GM23338 (cell line): ENCODE results near the gene SIRPD. TPM values are rescaled to one million over a fixed set of nuclear protein-coding genes. Genes with fewer than 3 reads are reported as not detected.

Experiments
- ATAC-seq: fragments of 200-7000 bp; cut with Tn5 transposase; 3 replicates; pipeline ENCODE4 v1.9.1; 2020
- DNase-seq: peaks from one replicate; pipeline ENCODE4 v3.0.0-alpha.2; 2015; ENCODE audit warnings: low spot score
- H2AFZ ChIP-seq: fragments of 200-600 bp; sonication (generic); 2 replicates; pipeline ENCODE4 v1.8.0; 2016; ENCODE audit warnings: antibody characterized with exemption, mild to moderate bottlenecking, moderate library complexity
- H3F3A ChIP-seq: fragments of 200-600 bp; sonication (generic); replicated peaks from 2 replicates; pipeline ENCODE4 v1.8.0; 2017; ENCODE audit warnings: antibody characterized with exemption, mixed run types, low read depth
- H3K27ac ChIP-seq: fragments of 200-600 bp; sonication (generic); 2 replicates; pipeline ENCODE4 v1.6.1; 2016; ENCODE audit warnings: low read depth
- H3K27me3 ChIP-seq: fragments of 200-600 bp; sonication (generic); 2 replicates; pipeline ENCODE4 v1.8.0; 2016; ENCODE audit warnings: mild to moderate bottlenecking, mixed run types, moderate library complexity; ENCODE audit not compliant: insufficient read depth
- H3K36me3 ChIP-seq: fragments of 200-600 bp; sonication (generic); 2 replicates; pipeline ENCODE4 v1.8.0; 2016; ENCODE audit warnings: mild to moderate bottlenecking; ENCODE audit not compliant: insufficient read depth
- H3K4me1 ChIP-seq: fragments of 200-600 bp; sonication (generic); 2 replicates; pipeline ENCODE4 v1.8.0; 2016; ENCODE audit warnings: mild to moderate bottlenecking, moderate library complexity; ENCODE audit not compliant: insufficient read depth
- H3K4me2 ChIP-seq: fragments of 200-600 bp; sonication (generic); 2 replicates; pipeline ENCODE4 v1.7.1; 2017; ENCODE audit warnings: mixed run types
- H3K4me3 ChIP-seq: fragments of 200-600 bp; sonication (generic); 2 replicates; pipeline ENCODE4 v1.6.1; 2016; ENCODE audit warnings: mixed run types
- H3K79me2 ChIP-seq: fragments of 200-600 bp; sonication (generic); replicated peaks from 2 replicates; pipeline ENCODE4 v1.8.0; 2017; ENCODE audit warnings: mild to moderate bottlenecking; ENCODE audit not compliant: insufficient read depth
- H3K9me2 ChIP-seq: fragments of 200-600 bp; sonication (generic); 2 replicates; pipeline ENCODE4 v1.8.0; 2017; ENCODE audit not compliant: insufficient read depth
- H4K20me1 ChIP-seq: fragments of 200-600 bp; sonication (generic); replicated peaks from 2 replicates; pipeline ENCODE4 v1.8.0; 2017; ENCODE audit warnings: mild to moderate bottlenecking; ENCODE audit not compliant: insufficient read depth
- H3K27ac Mint-ChIP-seq: 2 replicates; pipeline ENCODE4 v1.8.0; 2020; ENCODE audit warnings: inconsistent platforms, mild to moderate bottlenecking, moderate library complexity, mixed read lengths
- H3K27me3 Mint-ChIP-seq: 3 replicates; pipeline ENCODE4 v1.8.0; 2022; ENCODE audit warnings: low read depth, mild to moderate bottlenecking, moderate library complexity, mixed read lengths, inconsistent platforms; ENCODE audit not compliant: insufficient read depth, poor library complexity
- H3K36me3 Mint-ChIP-seq: 3 replicates; pipeline ENCODE4 v1.8.0; 2021; ENCODE audit warnings: low read depth, mild to moderate bottlenecking, inconsistent platforms, moderate library complexity, mixed read lengths
- H3K4me1 Mint-ChIP-seq: 3 replicates; pipeline ENCODE4 v1.8.0; 2020; ENCODE audit warnings: mild to moderate bottlenecking, inconsistent platforms, mixed read lengths
- H3K4me3 Mint-ChIP-seq: 3 replicates; pipeline ENCODE4 v1.8.0; 2021; ENCODE audit warnings: moderate library complexity, mild to moderate bottlenecking, inconsistent platforms, mixed read lengths
- H3K9me3 Mint-ChIP-seq: 3 replicates; pipeline ENCODE4 v1.8.0; 2020; ENCODE audit warnings: moderate library complexity, mild to moderate bottlenecking, inconsistent platforms, mixed read lengths
- ETS1 ChIP-seq: IDR thresholded peaks from 2 replicates; pipeline ENCODE4 v1.6.1; 2016; ENCODE audit warnings: antibody characterized with exemption
- EZH2 ChIP-seq: fragments of 200-600 bp; sonication (generic); IDR thresholded peaks from one replicate; pipeline ENCODE4 v1.8.0; 2017; ENCODE audit warnings: antibody characterized with exemption, mild to moderate bottlenecking, low read depth; ENCODE audit not compliant: unreplicated experiment
- EZH2phosphoT487 ChIP-seq: fragments of 200-600 bp; sonication (generic); IDR thresholded peaks from one replicate; pipeline ENCODE4 v1.8.1; 2018; ENCODE audit warnings: antibody characterized with exemption; ENCODE audit not compliant: unreplicated experiment
- NANOG ChIP-seq: IDR thresholded peaks from 2 replicates; pipeline ENCODE4 v1.6.1; 2016; ENCODE audit warnings: antibody characterized with exemption, borderline replicate concordance
- POLR2AphosphoS5 ChIP-seq: IDR thresholded peaks from 2 replicates; pipeline ENCODE4 v1.6.1; 2016; ENCODE audit warnings: antibody characterized with exemption, low read depth
- REST ChIP-seq: IDR thresholded peaks from one replicate; pipeline ENCODE4 v1.6.1; 2018; ENCODE audit warnings: antibody characterized with exemption; ENCODE audit not compliant: unreplicated experiment
- STAT1 ChIP-seq: IDR thresholded peaks from one replicate; pipeline ENCODE4 v1.6.1; 2016; ENCODE audit warnings: antibody characterized with exemption; ENCODE audit not compliant: unreplicated experiment
- ZNF331 ChIP-seq: fragments of 250-450 bp; sonication (Bioruptor Pico); IDR thresholded peaks from 2 replicates; pipeline ENCODE4 v1.5.0; 2020; ENCODE audit warnings: low read depth, mild to moderate bottlenecking, moderate library complexity
- long read RNA-seq: library from polyadenylated mRNA; unstranded; transcript quantifications from one replicate; pipeline ENCODE4 v2.0.0, GENCODE V29; 2020; ENCODE audit not compliant: unreplicated experiment
- polyA plus RNA-seq: library from polyadenylated mRNA; unstranded; fragments of >200 nt; fragmentation: Nextera tagmentation; extraction: Ambion mirVana; gene quantifications from 2 replicates; pipeline ENCODE4 v1.2.1, GENCODE V29; 2016
- total RNA-seq: library from RNA; depleted of rRNA; stranded (reverse); fragments of >200 nt; shearing (Covaris generic); gene quantifications from 2 replicates; pipeline ENCODE4 v1.2.3, GENCODE V29; 2014; rRNA removed

The SIRPD gene
- not detected in 2 replicates for total RNA-seq
- not detected in 2 replicates for polyA plus RNA-seq
- long read RNA-seq: 0 reads

- Histone ChIP-seq H3K4me3 (no peak within 1 kb of the TSS), H3K9me2 (no peaks in the 10 kb centered on the region; the same call in 1 of the 2 replicates), H3K36me3 (no peaks in the 10 kb centered on the region), H3K79me2 (no peaks in the 10 kb centered on the region), H3K27ac (no peak within 1 kb of the TSS), H4K20me1 (no peaks in the 10 kb centered on the region), H3K4me2 (no peak within 1 kb of the TSS), H3F3A (no peaks in the 10 kb centered on the region), H3K4me1 (no peaks in the 10 kb centered on the region), H3K27me3 (no peaks in the 10 kb centered on the region), H2AFZ (no peak within 1 kb of the TSS)
- Mint-ChIP-seq H3K4me3 (no peak within 1 kb of the TSS), H3K9me3 (peaks cover 10% of the 10 kb centered on the region; the same call in 2 of the 3 replicates), H3K36me3 (0 out of 3 replicates have a peak, but pooled peaks cover 3% of the 10 kb centered on the region), H3K27me3 (no peaks in the 10 kb centered on the region), H3K27ac (no peak within 1 kb of the TSS), H3K4me1 (no peaks in the 10 kb centered on the region)
- DNase-seq (no peak), ATAC-seq (no peak)
- TF ChIP-seq POLR2AphosphoS5 (no peak), ZNF331 (CRISPR knock-in tag) (no peak), NANOG (no peak), EZH2 (no peak), STAT1 (no peak), EZH2phosphoT487 (no peak)
Measured at GRCh38 chr20:1557605-1558004, at the start of gene SIRPD. Gene SIRPD, minus strand, starts transcription at chr20:1557705. Its CDS starts 52 bp downstream, at chr20:1557653.

GRCh38 chr20:1600736-1601135, 43.2 kb upstream of the SIRPD start:
- Histone ChIP-seq H3F3A (no peaks in the 10 kb centered on the region), H3K4me1 (no peaks in the 10 kb centered on the region), H3K79me2 (no peaks in the 10 kb centered on the region), H3K4me3 (no peak overlapping the region), H2AFZ (no peak overlapping the region), H4K20me1 (no peaks in the 10 kb centered on the region), H3K36me3 (no peaks in the 10 kb centered on the region), H3K27me3 (no peaks in the 10 kb centered on the region), H3K4me2 (no peak overlapping the region), H3K9me2 (no peaks in the 10 kb centered on the region), H3K27ac (no peak overlapping the region)
- Mint-ChIP-seq H3K4me3 (no peak overlapping the region), H3K9me3 (no peaks in the 10 kb centered on the region), H3K27me3 (no peaks in the 10 kb centered on the region), H3K27ac (no peak overlapping the region), H3K4me1 (no peaks in the 10 kb centered on the region), H3K36me3 (no peaks in the 10 kb centered on the region)
- no peak for TF ChIP-seq REST
- TF ChIP-seq EZH2: no peak
- TF ChIP-seq POLR2AphosphoS5: no peak
- no peak for TF ChIP-seq ETS1
- ATAC-seq: no peak
- no peak for DNase-seq
